Ramos (cell line): Measurements from ENCODE around the gene CNKSR3.

Experiments used
- in situ Hi-C: fragments of 300-500 bp; cut with MboI; formaldehyde crosslinking; loops from one replicate; pipeline ENCODE4 v1.14.3; 2022; ENCODE audit warnings: low sequenced_read_pairs; ENCODE audit not compliant: unreplicated experiment

CNKSR3 gene

DNA sequence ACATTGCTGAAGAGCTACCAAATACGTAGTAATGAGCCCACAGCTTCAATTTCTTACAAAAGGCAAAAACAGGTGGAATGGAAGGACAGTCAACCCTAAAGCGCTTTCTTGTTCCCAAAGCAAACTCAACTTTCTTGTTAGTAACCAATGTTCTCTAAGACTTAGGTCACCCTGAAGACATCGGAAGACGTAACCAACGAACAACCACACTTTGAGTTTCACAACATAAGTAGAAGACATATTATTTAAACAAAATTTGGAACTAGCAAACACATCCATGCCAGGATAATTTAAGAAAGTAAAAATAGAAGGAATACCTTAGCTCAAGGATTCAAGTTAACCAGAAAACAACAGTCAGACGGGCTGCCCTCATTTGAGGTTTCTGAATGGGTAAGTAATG lies 51.0 kb downstream of the CNKSR3 start:
- in situ Hi-C loops = no loop called here

DNA sequence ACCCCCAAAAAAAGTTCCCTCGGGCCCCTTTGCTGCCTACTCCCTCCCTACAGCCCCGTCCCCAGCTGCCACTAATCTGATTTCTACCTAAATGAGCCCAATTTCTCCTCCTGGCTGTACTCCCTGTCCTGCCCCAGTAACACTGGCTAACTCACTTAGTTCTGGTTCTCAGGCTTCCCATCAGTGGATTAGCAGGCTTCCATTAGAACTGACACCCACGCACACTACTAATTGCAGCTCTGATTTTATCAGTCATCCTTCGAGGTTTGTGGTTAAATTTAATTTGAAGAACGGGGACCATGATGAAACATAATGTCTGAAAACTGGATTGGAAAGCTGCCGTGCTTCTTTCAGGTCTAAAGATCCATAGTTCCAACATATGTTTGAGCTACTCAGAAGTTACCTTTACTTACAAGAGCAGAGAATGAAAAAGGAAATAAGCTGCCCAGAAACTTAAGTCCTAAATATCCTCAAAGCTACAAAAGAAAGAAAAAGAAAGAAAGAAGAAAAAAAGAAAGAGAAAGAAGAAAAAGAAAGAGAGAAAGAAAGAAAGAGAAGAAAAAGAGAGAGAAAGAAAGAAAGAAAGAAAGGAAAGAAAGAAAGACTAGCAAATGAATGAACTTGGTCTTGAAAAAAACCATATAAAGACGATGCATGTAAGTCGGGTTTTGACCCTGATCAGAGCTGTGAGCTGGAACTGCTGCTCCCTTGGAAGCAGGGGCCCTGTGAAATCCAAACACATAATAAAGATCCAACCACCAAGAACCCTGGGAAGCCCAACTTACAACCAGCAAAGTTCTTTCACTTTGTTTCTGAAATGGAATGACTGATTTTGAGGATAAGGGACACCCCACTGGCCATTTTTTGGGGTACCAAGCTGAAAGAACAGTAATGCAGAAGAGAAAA lies 51.7 kb downstream of the CNKSR3 start:
- in situ Hi-C loops = no loop called here

DNA sequence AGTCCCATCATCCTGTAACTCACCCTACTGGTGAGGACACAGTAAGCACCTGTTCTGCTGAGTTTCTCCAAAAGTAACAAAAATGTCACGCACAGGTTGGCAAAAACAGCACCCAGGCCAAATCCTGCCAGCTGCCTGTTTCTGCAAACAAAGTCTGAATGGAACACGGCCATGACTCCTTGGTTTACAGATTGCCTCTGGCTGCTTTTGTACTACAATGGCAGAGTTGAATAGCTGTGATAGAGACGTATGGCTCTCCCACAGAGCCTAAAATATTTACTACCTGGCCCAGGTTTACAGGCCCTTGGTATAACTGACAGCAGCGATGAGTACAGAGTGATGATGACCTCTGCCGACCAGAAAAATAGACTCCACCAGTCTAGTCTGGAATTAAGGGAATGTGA lies 52.6 kb downstream of the CNKSR3 start:
- in situ Hi-C loops = no loop called here

GRCh38 chr6:154457046-154457713 lies 53.3 kb downstream of the CNKSR3 start:
- in situ Hi-C loops = no loop called here

DNA sequence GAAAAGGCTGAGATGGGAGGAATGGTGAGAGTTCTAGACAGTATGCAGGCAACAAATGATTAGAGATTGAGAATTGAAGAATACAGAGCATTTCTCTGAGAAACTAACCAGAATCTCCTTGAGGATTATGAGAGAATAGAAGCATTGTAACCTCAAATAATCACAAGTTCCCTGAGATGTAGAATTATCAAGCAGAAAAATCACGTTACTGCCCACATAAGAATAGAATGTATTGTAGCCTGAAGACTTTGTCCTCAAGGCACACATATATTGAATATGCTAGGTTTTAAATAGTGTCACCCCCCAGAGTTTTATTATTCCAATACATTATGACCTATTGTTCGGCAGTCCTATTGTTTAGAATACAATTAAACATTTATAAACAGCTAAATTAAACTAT lies 57.2 kb downstream of the CNKSR3 start:
- in situ Hi-C loops = no loop called here

DNA sequence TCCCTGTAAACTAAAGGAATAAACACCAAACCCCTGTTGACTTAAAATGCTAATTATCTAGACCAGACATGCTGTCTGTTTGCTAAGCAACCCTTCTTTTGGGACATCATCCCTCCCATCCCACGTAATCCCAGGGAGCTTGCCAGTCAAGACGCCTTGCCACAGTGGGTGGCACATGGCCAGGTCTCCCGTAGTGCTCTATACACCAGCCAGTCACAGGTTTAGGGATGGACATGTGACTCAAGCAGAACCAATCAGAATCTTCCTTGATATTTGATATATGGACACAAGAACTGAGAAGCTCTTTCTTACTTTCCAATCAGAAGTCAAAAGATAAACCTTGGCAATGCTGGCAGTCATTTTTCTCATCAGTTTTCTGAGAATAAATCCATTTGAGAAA lies 60.0 kb downstream of the CNKSR3 start:
- in situ Hi-C loops = no loop called here

DNA sequence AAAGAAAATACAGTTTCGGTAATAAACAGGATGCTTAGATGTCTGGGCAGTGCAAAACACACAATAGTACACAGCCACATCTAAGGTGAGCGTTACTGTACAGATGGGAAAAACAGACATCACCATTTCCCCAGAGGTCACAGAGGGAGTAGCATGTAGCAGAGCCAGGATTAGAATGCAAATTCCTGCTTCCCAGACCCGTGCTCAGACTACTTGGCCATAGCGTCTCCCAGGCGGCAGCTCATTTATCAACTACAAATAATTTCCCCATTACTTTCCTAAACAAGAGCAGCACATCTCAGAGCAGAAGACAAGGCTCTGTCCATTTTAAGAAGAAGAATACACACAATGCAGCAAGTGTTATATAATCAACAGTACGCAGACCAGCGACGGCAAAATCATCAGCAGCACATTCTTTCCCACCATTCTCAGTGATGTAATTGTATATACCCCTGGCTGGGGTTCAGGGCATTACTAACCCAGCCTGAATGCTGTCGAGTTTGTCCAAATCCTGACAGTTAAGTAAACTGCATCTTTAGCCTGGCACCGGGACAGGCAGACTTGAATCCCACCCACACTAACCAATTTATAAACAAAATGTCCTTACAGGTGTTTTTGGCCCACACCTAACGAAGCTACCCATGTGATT lies 61.9 kb downstream of the CNKSR3 start:
- in situ Hi-C loops = no loop called here

- in situ Hi-C loops = no loop called here
Observed at GRCh38 chr6:154447954-154448353, 62.5 kb downstream of the CNKSR3 start.

DNA sequence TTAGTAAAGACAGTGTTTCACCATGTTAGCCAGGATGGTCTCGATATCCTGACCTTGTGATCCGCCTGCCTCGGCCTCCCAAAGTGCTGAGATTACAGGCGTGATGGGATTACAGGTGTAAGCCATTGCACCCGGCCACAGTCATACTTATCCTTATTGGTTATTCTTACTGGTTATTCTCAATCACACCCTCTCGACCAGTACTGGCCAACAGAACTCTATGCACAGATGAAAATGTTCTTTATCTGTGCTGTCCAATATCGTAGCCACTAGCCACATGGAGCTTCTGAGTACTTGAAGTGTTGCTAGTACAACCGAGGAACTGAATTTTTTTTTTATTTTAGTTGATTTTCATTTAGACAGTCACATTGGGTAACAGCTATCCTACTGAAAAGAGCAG lies 63.5 kb downstream of the CNKSR3 start:
- in situ Hi-C loops = no loop called here

- in situ Hi-C loops = no loop called here
Observed at GRCh38 chr6:154445417-154445816, 65.1 kb downstream of the CNKSR3 start.

DNA sequence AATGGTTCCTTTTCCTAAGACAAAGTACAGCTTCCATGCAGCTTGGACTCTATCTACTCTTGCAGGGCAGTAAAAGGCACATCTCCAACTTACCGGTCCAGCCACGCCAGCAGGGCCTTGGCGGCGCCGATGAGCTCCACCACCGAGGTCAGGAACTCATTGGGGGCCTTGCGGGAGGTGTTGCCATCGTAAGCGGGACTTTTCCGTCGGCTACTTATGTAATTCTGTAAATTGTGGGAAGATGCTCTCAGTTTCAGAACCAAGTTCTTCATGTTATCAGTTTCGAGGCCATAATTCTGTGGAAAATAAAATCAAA lies 68.5 kb downstream of the CNKSR3 start:
- in situ Hi-C loops = no loop called here

GRCh38 chr6:154440422-154441043 lies 70.0 kb downstream of the CNKSR3 start:
- in situ Hi-C loops = no loop called here

DNA sequence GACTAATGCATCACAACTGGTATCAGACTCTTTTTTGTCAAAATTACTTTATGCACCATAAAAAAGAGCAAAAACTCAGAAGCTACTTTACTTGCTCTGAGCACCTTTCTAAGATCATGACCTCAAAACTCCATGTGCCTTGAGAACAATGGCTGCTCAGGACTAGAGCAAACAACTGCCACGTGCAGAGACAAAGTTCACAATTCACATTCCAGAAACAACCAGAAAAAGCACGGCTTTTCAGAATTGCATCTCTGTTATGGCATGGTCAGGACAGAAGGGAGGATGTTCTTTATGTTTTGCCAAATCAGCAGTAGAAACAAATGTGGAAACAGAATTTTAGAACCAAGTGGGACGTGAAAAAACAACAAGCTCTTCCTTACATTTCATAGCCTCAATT lies 70.5 kb downstream of the CNKSR3 start:
- in situ Hi-C loops = no loop called here

DNA sequence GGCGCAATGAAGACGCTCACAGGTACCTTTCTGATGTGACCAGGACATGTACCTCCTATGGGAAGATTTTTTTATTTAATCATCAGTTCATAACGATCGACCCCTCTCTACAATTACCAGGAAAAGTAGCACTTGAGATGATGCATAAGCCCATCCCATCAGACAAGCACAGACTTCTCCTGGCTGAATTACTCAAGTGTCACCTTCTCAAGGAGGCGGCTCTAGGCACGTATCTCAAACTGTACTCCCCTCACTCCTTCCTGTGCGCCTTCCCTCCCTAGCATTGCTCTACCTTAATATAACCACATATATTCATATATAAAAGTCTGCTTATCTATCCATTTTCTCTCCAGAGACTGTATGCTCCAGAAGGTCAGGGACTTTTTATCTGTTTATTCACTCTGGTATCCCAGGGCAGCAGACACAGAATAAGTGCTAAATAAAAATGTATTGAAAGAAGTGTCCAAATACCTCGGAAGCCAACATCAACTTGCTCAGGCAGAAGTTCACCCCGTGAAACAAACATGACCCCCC lies 71.5 kb downstream of the CNKSR3 start:
- in situ Hi-C loops = no loop called here

DNA sequence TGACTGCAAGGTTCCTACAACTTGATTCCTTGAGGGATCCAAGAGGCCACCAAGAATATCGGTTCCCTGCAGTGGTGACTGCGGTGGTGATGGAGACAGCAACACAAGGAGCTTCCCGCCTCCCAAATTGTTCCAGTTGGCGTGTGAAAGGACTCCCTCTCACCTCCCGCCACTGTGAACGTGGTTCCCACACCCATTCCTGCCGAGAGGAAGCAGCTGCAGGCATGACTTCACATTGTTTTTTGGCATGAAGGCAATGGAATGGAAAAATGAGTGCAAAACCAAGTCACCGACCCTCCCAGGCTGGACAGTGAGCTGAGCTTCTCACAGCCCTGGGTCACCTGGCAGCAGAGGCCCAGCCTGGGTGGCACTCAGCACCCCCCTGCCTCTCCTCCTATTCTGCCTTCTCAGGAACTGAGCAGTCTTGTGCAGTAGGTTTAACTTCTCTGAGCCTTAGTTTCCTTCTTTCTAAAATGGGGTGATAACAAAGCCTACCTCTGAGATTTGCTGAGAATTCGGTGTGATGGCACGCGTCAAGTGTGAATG lies 75.0 kb downstream of the CNKSR3 start:
- in situ Hi-C loops = no loop called here

GRCh38 chr6:154434662-154435061 lies 75.8 kb downstream of the CNKSR3 start:
- in situ Hi-C loops = no loop called here

DNA sequence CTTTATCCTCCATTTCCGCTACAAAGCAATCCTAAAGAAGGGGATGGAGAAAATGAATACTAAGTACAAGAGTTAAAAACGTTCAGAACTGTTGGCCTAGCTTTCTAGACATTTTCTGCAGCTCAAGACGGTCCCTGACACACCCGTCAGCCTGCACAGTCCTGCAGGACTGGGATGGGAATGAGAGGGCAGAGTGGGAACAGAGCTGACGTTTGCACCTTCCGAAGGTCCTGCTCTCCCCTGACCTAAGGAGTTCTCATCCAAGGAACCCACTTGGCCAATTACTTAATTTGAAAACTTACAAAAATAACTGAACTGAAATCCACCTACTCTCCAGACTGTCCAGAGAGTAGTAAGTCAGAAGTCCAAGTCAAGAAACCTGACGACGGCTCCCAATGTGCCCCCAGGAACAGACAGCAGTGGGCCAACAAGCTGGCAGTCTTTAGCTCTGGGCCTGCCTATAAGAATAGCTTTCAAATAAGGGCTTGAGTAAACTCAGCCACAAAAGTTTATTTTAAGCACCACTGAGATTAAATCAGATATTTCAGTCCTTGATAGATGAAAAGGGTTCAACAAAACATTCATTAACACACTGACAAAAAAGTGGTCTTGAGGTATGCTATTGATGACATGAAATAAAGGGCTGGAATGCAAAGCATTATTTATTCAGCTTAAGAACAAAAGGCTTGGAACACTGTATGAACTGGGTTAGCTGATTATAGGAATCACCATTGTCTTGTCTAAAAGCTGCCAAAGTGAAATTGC lies 76.8 kb downstream of the CNKSR3 start:
- in situ Hi-C loops = no loop called here

DNA sequence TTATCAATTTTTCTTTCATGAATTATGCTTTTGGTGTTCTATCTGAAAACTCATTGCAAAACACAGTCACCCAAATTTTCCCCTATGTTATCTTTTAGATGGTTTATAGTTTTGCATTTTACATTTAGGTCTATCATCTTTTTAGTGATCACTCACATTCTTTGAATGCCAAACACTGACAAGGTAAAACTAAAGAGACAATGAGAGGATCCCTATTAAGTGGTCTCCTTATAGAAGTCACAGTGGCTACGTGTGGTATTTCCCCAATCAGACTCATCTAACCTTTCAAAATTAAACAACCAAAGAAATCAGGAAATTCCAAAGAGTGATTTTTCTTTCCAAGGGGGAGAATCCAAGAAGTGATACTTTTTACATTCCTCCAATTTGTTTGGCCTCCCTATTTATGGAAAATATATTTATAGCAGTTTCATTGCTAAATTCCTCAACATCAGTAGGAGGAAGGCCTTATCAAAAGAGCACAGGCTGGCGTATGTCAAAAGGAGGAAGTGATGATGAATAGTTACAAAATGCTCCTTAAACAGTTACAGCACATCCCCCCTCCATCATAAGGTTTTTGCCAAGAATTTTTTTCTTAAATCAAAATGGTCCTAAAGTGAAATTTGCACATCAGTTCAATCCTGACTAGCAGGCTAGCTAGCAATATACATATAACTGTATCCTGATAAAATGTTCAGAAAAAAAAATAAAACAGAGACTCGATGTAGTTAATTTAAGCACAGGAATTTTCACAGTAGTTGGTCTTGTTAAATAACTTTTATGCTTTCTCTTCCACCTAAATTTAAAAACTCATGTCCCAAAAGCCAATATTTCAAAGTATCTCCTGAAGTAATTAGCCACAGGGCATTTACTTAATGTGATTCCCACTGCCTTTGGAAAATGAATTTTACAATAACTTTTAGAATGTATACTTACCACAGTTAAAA lies 77.7 kb downstream of the CNKSR3 start:
- in situ Hi-C loops = no loop called here

GRCh38 chr6:154430481-154430919 lies 80.0 kb downstream of the CNKSR3 start:
- in situ Hi-C loops = no loop called here
